ENCODE measurements around the gene ZC3H8.

DNA sequence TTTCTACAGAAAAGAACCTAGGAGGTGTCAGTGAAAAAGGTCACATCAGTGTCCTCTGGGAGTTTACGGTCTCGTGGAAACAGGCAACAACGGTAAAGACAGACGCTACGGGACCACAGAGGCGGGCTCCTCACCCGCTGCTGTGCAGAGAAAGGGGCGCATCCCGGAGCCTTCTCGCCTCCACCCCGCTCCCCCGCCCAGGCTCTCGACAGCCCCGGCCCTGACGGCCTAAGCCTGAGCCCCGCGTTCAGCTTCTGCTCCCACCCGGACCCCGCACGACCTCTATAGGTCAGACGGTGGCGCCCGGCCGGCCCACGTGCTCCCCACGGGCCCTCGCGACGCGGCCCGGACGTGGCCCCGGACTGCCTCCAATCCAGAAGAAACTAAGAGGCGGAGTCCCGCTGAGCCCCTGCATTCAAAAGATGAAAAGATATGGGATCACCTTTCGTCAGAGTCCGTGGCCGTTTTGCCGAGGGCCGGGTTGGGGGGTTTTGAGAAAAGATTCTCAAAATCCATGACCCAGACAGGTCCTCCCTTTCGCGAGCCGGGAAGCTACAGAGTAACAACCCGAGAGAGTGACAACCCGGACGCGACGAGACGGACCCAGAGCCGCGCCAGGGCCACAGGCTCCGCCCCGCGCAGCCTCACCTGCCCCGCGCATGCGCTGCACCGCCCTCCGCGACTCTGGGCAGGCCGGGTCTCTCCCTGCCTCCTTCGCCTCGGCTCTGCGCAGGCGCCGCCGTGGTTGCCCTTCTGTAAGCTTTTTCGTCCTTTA lies at the start of gene ZC3H8:
- TF ChIP-seq, protein P1, sequence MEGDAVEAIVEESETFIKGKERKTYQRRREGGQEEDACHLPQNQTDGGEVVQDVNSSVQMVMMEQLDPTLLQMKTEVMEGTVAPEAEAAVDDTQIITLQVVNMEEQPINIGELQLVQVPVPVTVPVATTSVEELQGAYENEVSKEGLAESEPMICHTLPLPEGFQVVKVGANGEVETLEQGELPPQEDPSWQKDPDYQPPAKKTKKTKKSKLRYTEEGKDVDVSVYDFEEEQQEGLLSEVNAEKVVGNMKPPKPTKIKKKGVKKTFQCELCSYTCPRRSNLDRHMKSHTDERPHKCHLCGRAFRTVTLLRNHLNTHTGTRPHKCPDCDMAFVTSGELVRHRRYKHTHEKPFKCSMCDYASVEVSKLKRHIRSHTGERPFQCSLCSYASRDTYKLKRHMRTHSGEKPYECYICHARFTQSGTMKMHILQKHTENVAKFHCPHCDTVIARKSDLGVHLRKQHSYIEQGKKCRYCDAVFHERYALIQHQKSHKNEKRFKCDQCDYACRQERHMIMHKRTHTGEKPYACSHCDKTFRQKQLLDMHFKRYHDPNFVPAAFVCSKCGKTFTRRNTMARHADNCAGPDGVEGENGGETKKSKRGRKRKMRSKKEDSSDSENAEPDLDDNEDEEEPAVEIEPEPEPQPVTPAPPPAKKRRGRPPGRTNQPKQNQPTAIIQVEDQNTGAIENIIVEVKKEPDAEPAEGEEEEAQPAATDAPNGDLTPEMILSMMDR (IDR thresholded peaks at IDR 0.05; ENCODE audit: low read depth, low read length, poor library complexity, severe bottlenecking), result peak; percentile 31
- no peak for TF ChIP-seq EZH2phosphoT487 (IDR thresholded peaks at IDR 0.05; ENCODE audit: borderline replicate concordance, low read length)
